ENCODE results near the gene DTYMK. TPM values are rescaled to one million over a fixed set of nuclear protein-coding genes. Genes with fewer than 3 reads are reported as not detected.

Gene DTYMK
- total and polyA plus RNA-seq, 2 of the 8 experiments (the other 6 are each of a cell fraction or from before 2014, with no cell fraction given) = 58.3 to 69.9 TPM

GRCh38 chr2:241701399-241702154, 15.0 kb upstream of the DTYMK start, which contains the start of gene ING5 (continued):
- TF ChIP-seq SRF (IDR thresholded peaks at IDR 0.05; ENCODE audit: low read depth, low read length) (no peak), POLR2AphosphoS5 (IDR thresholded peaks at IDR 0.05; ENCODE audit: low read depth, low read length) (peak; percentile 86), SUZ12 (IDR thresholded peaks at IDR 0.05; ENCODE audit: low read length) (no peak), NRF1 (IDR thresholded peaks at IDR 0.05; ENCODE audit: low read depth, low read length) (0 out of 2 replicates have a peak, but pooled peaks have one; percentile 9), GTF2F1 (IDR thresholded peaks at IDR 0.05; ENCODE audit: borderline replicate concordance, low read depth, low read length) (no peak), PHF8 (conservative IDR thresholded peaks at IDR 0.05; ENCODE audit: low read depth, low read length) (peak; percentile 92), MAFK (IDR thresholded peaks at IDR 0.05; ENCODE audit: low read depth, low read length) (no peak), EGR1 (IDR thresholded peaks at IDR 0.05; ENCODE audit: borderline replicate concordance, low read depth, low read length) (peak; percentile 84; the same call in 1 of the 2 replicates), CBX8 (IDR thresholded peaks at IDR 0.05; ENCODE audit: borderline replicate concordance, low read depth, low read length) (no peak), CTCF (IDR thresholded peaks at IDR 0.05; ENCODE audit: control extremely low read depth in 1 of 3, insufficient read depth in 1 of 3, low read depth in 1 of 3, low read length in 3 of 3) (peak in 1 of 3 experiments; percentile 48; a peak in 1 of 4 replicates), TAF7 (optimal IDR thresholded peaks at IDR 0.05; ENCODE audit: borderline replicate concordance, low read depth, low read length) (peak; percentile 89), ATF2 (IDR thresholded peaks at IDR 0.05; ENCODE audit: low read length) (no peak), EZH2 (IDR thresholded peaks at IDR 0.05; ENCODE audit: low read depth, low read length, severe bottlenecking) (no peak), MAX (IDR thresholded peaks at IDR 0.05) (0 out of 2 replicates have a peak, but pooled peaks have one; percentile 61), KDM5A (IDR thresholded peaks at IDR 0.05; ENCODE audit: low read length) (no peak), CEBPB (IDR thresholded peaks at IDR 0.05; ENCODE audit: low read depth, low read length) (no peak), CREB1 (IDR thresholded peaks at IDR 0.05) (peak; percentile 32; the same call in 1 of the 2 replicates), GABPA (IDR thresholded peaks at IDR 0.05; ENCODE audit: borderline replicate concordance, insufficient read depth, low read length) (no peak), POU5F1 (IDR thresholded peaks at IDR 0.05; ENCODE audit: low read depth, low read length) (no peak)
